Hematopoietic multipotent progenitor cell treated with erythropoietin and hydrocortisone succinate and interleukin-3 and kit ligand, for 6 days (in vitro differentiated cells): ENCODE results near the gene CALHM5.

Source experiments
- DNase-seq: peaks from one replicate; pipeline ENCODE4 v3.0.0-alpha.2; 2015

CALHM5 gene

GRCh38 chr6:116512111-116512559 is 696 bp downstream of the CALHM5 start:
- DNase-seq, result no peak

GRCh38 chr6:116512734-116513133 is 1.3 kb downstream of the CALHM5 start:
- no peak for DNase-seq

DNA sequence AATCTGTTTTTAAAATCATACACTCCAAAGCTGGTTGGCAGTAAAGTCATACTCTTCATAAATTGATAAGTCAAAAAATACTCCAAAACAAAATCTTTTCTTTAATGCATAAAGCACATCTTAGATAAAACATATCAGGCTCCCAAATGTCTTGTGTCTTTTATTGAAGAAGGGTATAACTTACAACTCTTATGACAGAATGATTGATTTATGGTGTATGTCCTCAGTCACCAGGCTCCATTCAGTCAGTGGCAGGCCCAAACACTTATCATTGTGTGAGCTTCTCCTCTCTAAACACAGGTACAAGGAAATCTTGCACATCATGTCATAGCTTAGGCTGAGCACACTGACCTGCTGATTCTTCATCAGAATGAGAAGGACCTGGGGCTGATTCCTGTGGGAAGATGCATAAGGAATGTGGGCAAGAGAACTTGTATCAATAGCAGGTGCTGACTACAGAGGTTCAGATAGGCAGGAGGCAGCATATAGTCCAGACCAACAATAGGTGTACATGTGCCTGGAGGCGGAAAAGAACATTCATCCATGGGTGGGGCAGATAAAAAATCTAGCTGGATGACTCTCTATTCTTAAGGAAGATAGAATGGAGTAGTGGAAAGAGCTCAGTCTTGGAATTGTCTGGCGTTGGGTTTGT is 1.9 kb downstream of the CALHM5 start:
- DNase-seq, result no peak

DNA sequence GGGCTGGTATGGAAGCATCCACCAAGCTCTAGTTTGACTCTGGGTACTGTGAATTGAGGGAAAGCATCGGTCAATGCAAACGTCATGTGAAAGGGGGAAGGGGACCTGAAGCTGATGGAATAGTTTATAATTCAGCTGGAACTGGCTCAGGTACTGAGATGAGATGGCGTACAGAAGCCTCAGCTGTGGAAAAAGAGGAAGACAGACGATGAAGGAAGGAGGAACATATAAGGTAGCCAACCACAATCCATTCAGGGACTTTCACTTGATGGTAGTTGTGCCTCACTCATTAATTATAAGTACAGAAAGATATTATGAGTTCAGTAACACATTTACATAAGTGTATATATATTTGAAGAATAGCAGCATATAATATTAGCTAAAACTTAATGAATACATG is 2.7 kb downstream of the CALHM5 start:
- DNase-seq, result no peak

DNA sequence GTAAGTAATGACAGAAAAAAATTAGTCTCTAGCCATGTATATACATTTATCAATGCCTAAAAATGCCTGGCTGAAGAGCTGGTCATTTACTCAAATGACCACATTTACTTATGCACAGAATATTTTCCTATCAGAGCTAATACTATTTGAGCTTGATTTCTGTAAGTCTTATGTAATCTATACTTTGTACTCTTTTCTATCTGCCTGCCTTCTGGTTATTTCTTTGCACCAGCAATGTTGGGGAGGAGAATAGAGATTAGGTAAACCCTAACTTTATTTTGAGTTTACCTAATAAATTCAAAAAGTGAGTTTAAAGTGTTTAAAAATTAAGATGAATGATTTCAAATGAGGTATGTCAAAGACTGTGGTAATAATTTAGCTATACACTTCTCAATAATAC is 3.7 kb downstream of the CALHM5 start:
- DNase-seq, result no peak

DNA sequence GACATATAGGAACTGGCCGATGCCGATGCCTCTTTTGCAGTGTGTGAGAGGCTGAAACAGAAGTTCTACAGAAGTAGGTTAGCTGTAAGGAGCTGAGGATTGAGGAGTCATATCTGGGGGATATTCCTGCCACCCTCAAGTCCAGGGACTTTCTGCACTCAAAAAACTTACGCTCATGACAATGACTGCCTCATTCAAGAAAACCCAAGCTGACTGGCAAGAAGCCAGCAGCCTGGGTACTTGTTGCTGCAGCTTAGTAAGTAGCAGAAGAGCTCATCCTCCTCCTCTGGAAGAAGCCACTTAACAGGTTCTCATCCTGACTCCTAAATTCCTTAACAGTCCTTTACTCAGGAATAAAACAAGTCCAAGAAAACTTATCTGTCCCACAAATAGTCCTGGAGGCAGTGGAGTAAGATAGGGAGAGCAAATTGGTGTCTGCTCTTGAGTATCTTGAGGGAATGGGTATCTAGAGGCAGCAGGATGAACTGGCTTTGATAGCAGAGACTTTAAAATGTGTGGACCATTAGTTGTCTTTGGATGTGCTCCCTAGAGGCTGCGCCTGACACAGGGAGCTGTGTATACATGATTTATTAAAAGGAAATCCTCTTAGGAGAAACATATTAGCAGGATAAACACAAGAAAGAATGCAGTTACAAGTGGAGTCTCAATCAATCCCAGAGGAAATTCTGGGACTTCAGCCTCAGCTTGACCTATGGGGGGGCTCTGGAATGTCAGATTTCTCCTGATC is 7.4 kb downstream of the CALHM5 start:
- peak; percentile 30 for DNase-seq

- DNase-seq, result no peak
Observed at GRCh38 chr6:116522896-116523295, 11.5 kb downstream of the CALHM5 start.

DNA sequence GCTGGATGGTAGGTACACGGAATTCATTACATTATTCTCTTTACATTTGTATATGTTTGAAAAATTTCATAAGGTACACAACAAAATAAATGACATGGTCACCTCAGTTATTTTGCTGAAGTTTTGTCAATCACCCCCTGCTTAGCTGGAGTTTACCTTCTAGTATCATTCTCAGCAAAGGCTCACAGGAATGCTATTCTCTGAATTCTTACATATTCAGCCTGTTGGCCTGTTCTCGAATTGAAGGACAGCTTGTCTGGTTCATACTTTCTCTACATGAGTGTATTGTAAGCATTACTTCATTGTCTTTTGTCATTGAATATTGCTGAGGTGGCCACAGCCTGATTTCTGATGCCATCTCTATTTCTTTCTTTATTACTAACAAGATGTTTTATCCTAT is 12.8 kb downstream of the CALHM5 start:
- DNase-seq, result no peak

DNA sequence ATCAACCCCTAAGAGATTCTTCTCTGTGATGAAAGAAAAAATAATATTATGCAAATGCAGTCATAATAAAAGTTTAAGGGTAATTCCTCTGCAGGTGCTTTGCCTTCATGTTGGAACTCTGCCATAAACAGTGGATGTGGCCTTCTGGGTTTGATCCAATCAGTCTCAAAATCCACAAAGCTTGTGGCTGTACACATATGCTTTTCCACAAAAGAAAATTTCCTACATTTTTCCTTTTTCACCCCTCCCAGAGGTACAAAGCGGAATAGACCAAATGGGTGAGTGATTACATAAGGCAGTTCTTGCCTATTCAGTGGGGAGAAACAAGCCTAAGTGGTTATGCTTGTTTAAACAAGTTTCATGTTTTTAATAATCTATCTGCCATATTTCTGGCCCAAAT is 16.7 kb downstream of the CALHM5 start:
- no peak for DNase-seq

DNA sequence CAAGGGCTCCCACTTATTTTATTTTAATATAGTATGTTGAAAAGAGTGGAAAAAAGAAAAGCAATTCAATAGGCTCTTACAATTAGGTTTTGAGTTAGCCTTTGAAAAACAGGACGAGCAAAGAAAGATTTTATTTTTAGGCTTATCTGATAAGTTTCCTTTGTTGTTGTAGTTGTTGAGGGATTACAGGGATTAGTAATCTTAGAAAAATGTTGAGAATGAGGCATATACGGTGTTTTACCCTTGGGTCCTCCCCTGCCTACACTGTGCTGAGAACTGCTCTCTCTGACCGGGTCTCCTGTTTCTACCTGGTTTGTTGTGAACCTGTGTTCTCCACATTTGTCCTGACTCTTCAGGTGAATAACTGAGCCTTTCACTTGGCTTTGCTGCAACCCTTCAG is 17.3 kb downstream of the CALHM5 start:
- DNase-seq, result no peak

DNA sequence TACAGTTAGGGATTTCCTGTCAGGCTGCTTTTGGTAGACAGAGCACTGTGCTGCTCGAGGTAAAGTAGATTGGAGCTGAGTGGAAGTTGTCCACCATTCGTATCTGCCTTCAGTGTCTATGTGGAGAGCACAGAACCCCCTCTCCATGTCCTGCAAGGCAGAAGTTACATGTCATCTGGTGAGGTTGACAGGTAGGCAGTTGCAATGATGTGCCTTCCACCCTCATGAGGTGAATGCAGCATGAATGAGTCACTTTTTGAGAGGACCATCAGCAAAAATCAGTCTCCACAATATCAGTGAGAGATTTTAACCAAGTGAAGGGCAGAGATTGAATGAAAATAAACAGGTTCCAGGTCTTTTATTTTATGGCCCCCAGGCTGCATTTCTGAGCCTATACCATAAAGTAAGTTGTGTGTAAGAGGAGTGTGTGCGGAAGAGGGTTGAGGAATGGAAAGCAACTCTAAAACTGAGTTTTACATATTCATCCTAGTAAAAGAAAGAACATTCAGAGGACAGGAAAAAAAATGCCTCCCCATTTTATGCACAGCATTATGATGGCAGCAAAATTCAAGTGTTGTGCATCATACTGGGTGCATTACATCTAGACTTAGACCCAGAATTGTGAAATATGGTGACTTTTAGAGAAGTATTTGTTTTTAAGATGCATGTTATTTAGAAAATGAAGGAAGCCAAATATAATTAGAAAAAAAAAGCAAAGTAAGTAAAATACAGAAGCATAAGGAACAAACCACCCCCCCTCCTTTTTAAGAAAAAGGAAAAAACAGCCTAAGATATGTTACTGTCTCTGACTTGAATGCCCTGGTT is 18.2 kb downstream of the CALHM5 start:
- no peak for DNase-seq

DNA sequence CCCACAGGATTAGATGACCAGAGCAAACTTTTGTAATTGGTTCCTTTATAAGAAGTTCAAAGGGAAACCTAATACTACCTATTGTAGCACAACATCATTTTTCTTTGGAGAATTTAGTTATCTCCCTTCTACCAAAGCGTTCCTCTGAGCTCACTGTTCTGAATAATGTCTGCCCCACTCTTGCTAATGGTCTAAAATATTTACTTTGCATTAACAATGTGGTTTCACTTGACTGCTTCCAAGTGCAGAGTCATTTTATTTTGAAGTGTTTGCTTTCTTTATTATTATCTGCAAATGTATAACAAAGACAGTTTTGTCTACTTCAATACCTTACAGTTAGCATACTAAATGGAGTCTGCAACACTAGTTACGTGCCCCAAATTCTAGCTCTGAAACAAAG is 19.0 kb downstream of the CALHM5 start:
- DNase-seq, result no peak

GRCh38 chr6:116531675-116532570 is 20.5 kb downstream of the CALHM5 start:
- peak; percentile 88 for DNase-seq

DNA sequence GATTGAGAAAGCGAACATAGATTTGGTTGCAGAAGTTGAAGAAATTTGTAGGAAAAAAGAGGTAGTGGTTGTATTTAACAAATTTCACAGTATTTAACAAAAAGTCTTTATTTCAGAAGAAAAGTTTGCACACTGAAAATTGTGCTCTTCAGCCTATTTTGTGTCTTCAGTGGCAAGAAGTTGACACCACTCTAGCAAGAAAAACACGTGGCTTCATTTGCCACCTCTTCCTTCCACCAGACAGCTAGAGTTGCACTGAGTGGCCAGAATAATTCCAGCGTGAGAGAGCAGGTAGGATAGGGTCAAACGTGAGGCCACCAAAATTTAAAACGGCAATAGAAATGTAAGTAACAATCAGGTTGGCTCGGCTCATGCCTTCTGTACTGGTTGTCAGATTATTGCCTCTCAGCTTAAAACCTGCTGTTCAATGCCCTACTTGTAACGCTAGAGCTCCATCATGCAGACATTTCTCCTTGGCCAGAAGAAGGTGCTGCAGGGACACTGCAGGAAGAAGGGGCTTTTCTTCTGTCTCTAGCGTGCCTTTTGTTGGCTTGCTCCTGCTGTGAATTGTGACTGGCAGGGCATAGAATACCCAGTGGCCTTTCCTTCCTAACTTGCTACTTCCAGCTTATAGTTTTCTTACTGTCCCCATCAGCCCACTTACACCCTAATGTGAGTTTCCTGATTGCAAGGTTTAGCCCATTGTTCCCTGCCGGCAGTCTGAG is 22.0 kb downstream of the CALHM5 start:
- no peak for DNase-seq

DNA sequence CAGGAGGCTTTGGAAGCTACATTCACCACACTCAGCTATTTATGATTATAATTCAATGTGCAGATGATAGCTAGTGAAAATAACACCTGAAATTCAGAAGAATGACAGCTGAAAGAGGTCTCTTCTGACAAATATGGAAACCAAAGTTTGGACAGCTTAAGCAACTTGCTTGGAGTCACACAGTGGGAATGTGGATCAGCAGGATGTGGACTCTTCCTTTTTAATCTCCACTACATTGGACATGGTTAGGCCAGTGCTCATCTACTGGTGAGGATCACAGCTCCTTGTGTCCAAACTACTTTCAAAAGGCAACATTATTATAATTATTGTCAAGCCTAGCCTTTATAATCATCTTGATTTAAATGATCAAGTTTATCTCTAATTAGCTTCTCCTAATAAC is 23.7 kb downstream of the CALHM5 start:
- no peak for DNase-seq

GRCh38 chr6:116536216-116536621 is 24.8 kb downstream of the CALHM5 start:
- DNase-seq, result peak; percentile 90

- DNase-seq, result no peak
Observed at GRCh38 chr6:116542426-116542825, 31.0 kb downstream of the CALHM5 start.

DNA sequence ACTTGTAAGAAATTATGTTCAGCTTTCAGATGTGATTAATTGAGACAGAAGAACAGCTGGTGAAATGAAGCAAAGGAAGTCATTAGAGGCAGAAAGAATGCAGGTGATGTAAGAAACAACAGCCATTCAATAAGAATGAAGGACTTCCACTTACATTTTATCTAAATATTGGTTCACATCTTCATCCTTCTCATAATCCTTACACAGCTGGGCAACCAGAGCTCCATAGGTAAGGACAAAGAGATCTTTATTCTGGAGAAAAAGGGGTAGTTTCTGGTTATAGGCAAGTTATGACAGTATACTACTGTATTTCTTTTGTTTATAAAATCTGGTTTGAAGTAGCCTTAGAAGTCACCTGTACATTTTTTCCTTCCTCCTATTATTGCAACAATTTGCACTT is 31.7 kb downstream of the CALHM5 start:
- DNase-seq, result no peak

DNA sequence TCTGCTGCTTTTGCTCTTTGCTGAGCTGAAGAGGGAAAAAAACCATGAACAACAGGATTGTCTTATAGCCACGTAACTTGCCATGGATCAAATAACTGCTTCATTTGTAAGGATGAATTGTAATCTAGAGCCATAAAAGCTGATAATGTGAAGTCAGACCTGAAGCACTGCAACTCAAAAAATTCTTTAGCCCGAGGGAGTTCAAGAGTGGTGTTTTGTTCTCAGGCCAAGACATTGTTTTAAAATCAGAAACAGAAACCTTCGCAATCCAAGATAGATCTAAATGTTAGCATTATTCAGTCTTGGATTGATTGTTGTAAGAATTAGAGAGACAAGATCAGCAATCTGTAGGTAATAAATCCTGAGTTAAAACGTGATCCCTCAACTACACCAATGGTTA is 34.2 kb downstream of the CALHM5 start, which contains the start of gene TRAPPC3L:
Gene TRAPPC3L, minus strand, starts transcription at position 34 of the 400 bp plus-strand sequence. CDS start 170 bp downstream, outside the sequence.
- DNase-seq, result no peak

GRCh38 chr6:116547358-116547757 is 35.9 kb downstream of the CALHM5 start:
- no peak for DNase-seq

DNA sequence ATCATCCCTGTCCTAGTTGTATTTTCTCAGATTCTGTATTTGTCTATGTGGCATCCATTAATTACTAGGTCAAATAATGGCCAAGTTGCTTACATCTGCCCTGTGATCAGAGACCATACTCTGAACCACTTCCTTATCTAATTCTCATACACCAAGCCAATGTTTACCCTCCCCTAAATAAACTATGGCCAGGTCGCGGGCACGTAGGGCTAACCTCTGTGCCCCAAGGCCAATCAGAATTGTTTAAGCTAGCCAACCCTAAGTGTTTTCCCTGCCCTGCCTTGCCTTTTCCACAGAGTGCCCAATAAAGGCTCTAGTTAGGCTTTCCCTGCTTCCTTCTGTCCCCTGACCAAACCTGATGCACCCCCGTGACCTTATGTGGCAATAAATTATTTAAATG is 39.4 kb downstream of the CALHM5 start:
- no peak for DNase-seq

GRCh38 chr6:116553451-116553850 is 42.0 kb downstream of the CALHM5 start, which contains the start of gene CALHM4:
Gene CALHM4 (plus strand): TSS chr6:116553751. CDS start chr6:116553794, 43 bp downstream.
- no peak for DNase-seq
